ENCODE results near the gene HAP1.
A peak's percentile ranks its signal among the peaks of the same experiment; 100 is the strongest.
"Not testable (repeated sequence)": the region's sequence is repeated elsewhere in the genome, so short reads cannot be mapped to it uniquely, and the experiment has no call there.

The HAP1 gene

GRCh38 chr17:41734139-41734948 lies at the start of gene HAP1:
Gene HAP1, minus strand, starts transcription at chr17:41734643. Its CDS starts 9 bp downstream, at chr17:41734634.
- no peak for DNase-seq

- no peak for DNase-seq
Observed at GRCh38 chr17:41782142-41782541, 47.7 kb upstream of the HAP1 start.

- DNase-seq = no peak
Observed at GRCh38 chr17:41781404-41782110, 47.1 kb upstream of the HAP1 start.

GRCh38 chr17:41779954-41780353 lies 45.5 kb upstream of the HAP1 start:
- DNase-seq = no peak

GRCh38 chr17:41777574-41778188 lies 43.2 kb upstream of the HAP1 start:
- DNase-seq = peak; percentile 22

GRCh38 chr17:41777157-41777573 lies 42.7 kb upstream of the HAP1 start:
- no peak for DNase-seq

- DNase-seq = not testable (repeated sequence)
Observed at GRCh38 chr17:41776262-41776900, 41.9 kb upstream of the HAP1 start.

- DNase-seq = no peak
Observed at GRCh38 chr17:41775394-41776226, 41.2 kb upstream of the HAP1 start.

- DNase-seq = no peak
Observed at GRCh38 chr17:41773731-41774193, 39.3 kb upstream of the HAP1 start.

GRCh38 chr17:41773190-41773588 lies 38.7 kb upstream of the HAP1 start:
- peak; percentile 70 for DNase-seq

GRCh38 chr17:41772586-41773189 lies 38.2 kb upstream of the HAP1 start:
- DNase-seq = no peak

- DNase-seq = no peak
Observed at GRCh38 chr17:41772218-41772585, 37.8 kb upstream of the HAP1 start.

- DNase-seq = no peak
Observed at GRCh38 chr17:41771389-41772206, 37.2 kb upstream of the HAP1 start.

- no peak for DNase-seq
Observed at GRCh38 chr17:41769985-41770384, 35.5 kb upstream of the HAP1 start.

GRCh38 chr17:41769346-41769862 lies 35.0 kb upstream of the HAP1 start:
- DNase-seq = no peak

GRCh38 chr17:41768682-41769288 lies 34.3 kb upstream of the HAP1 start:
- DNase-seq = no peak

GRCh38 chr17:41767324-41768042 lies 33.0 kb upstream of the HAP1 start:
- DNase-seq = no peak

GRCh38 chr17:41766135-41766534 lies 31.7 kb upstream of the HAP1 start:
- no peak for DNase-seq

GRCh38 chr17:41763327-41763726 lies 28.9 kb upstream of the HAP1 start:
- DNase-seq = no peak

- no peak for DNase-seq
Observed at GRCh38 chr17:41762841-41763240, 28.4 kb upstream of the HAP1 start.
